ENCODE measurements around the gene B3GNT5. TPM values are rescaled to one million over a fixed set of nuclear protein-coding genes. Genes with fewer than 3 reads are reported as not detected.

The B3GNT5 gene
- total RNA-seq, 1 experiment from 2014 or later: 42.9 TPM

DNA sequence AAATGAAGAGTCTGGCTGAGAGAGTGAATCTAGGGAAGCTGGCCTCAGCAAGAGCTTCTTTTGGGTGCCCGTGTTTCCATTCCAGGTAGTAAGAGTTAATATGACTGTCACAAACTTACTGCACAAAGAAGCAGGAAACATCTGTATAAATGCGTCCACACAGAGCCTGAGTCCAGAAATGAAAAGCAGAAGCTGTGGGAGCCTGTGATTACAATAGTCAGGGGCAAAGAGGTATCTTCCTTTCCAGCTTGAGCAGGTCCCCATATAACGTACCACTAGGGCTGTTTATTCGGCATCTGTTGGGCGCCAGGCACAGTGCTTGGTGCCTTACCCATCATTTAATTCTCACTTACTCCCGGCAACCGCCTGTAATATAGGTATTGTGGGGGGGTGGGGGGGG, 40.5 kb upstream of the B3GNT5 start:
- intact Hi-C loops (cut with micrococcal nuclease; ENCODE audit: unreplicated experiment): no loop called here
- TF ChIP-seq CTCF (IDR thresholded peaks at IDR 0.05; ENCODE audit: unreplicated experiment): no peak

GRCh38 chr3:183213415-183214276, 39.4 kb upstream of the B3GNT5 start:
- Mint-ChIP-seq H3K27ac (ENCODE audit: unreplicated experiment) (no peak overlapping the region), H3K36me3 (ENCODE audit: insufficient read depth, unreplicated experiment) (no peaks in the 10 kb centered on the region), H3K27me3 (ENCODE audit: unreplicated experiment) (no peaks in the 10 kb centered on the region), H3K9me3 (ENCODE audit: low read depth, unreplicated experiment) (no peaks in the 10 kb centered on the region), H3K4me1 (ENCODE audit: low read depth, unreplicated experiment) (peaks cover 14% of the 10 kb centered on the region), H3K4me3 (ENCODE audit: low read depth, unreplicated experiment) (no peak overlapping the region)
- no TSS peak for BruUV-seq (replicated peaks)
- TF ChIP-seq CTCF (IDR thresholded peaks at IDR 0.05; ENCODE audit: unreplicated experiment): no peak
- DNase-seq: no peak
- intact Hi-C loops (cut with micrococcal nuclease; ENCODE audit: unreplicated experiment): no loop called here
- CTCF ChIA-PET: no interaction called here

More for the DNA sequence above, 40.5 kb upstream of the B3GNT5 start:
- H3K36me3 Mint-ChIP-seq (ENCODE audit: insufficient read depth, unreplicated experiment): no peaks in the 10 kb centered on the region
- H3K27me3 Mint-ChIP-seq (ENCODE audit: unreplicated experiment): no peaks in the 10 kb centered on the region
- no peak overlapping the region for H3K27ac Mint-ChIP-seq (ENCODE audit: unreplicated experiment)
- H3K4me3 Mint-ChIP-seq (ENCODE audit: low read depth, unreplicated experiment): no peak overlapping the region
- CTCF ChIA-PET: no interaction called here
- DNase-seq: no peak
- peaks cover 14% of the 10 kb centered on the region for H3K4me1 Mint-ChIP-seq (ENCODE audit: low read depth, unreplicated experiment)
- no TSS peak for BruUV-seq (replicated peaks)
- no peaks in the 10 kb centered on the region for H3K9me3 Mint-ChIP-seq (ENCODE audit: low read depth, unreplicated experiment)

GRCh38 chr3:183214277-183214612, 38.8 kb upstream of the B3GNT5 start:
- H3K27me3 Mint-ChIP-seq (ENCODE audit: unreplicated experiment): no peaks in the 10 kb centered on the region
- DNase-seq: no peak
- no peak for TF ChIP-seq CTCF (IDR thresholded peaks at IDR 0.05; ENCODE audit: unreplicated experiment)
- H3K4me3 Mint-ChIP-seq (ENCODE audit: low read depth, unreplicated experiment): no peak overlapping the region
- H3K36me3 Mint-ChIP-seq (ENCODE audit: insufficient read depth, unreplicated experiment): no peaks in the 10 kb centered on the region
- H3K4me1 Mint-ChIP-seq (ENCODE audit: low read depth, unreplicated experiment): peaks cover 14% of the 10 kb centered on the region
- BruUV-seq (replicated peaks): no TSS peak
- CTCF ChIA-PET: no interaction called here
- no peaks in the 10 kb centered on the region for H3K9me3 Mint-ChIP-seq (ENCODE audit: low read depth, unreplicated experiment)
- no peak overlapping the region for H3K27ac Mint-ChIP-seq (ENCODE audit: unreplicated experiment)
- intact Hi-C loops (cut with micrococcal nuclease; ENCODE audit: unreplicated experiment): no loop called here

DNA sequence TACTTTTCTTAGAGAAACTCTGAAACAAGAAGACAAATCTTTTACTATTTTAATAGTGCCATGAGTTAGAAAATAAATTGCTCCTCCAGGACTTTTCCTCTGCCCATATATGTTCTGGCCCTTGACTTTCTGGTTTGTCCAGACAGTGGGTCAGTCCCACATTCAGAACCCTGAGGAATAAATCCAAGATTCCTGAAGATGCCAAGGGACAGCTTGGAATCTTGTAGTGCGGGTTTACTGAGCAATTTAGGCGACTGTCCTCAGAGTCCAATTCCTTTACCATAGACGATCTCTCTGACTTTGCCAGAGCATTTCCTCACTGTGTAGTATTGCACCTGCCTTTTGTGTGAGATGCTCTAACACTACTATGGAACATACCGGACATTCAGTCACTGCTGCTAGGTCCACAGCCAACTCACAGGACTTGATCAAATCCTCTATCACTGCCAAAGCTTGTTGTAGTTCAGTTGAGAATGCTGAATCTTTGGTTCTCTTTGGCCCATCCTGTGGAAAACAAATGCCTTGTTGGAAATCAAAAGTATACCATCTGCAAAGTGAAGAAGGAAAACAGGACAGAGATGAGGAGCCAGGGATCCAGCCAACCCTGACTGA, 37.4 kb upstream of the B3GNT5 start:
- H3K9me3 Mint-ChIP-seq (ENCODE audit: low read depth, unreplicated experiment): no peaks in the 10 kb centered on the region
- no peak overlapping the region for H3K4me3 Mint-ChIP-seq (ENCODE audit: low read depth, unreplicated experiment)
- CTCF ChIA-PET: interaction anchor here (0.6 kb wide), 1 partner anchor 66 kb away, joined by 4 read pairs; no protein-coding TSS in a partner anchor
- peaks cover 10% of the 10 kb centered on the region for H3K4me1 Mint-ChIP-seq (ENCODE audit: low read depth, unreplicated experiment)
- H3K36me3 Mint-ChIP-seq (ENCODE audit: insufficient read depth, unreplicated experiment): no peaks in the 10 kb centered on the region
- no peak overlapping the region for H3K27ac Mint-ChIP-seq (ENCODE audit: unreplicated experiment)
- no peak for DNase-seq
- no peaks in the 10 kb centered on the region for H3K27me3 Mint-ChIP-seq (ENCODE audit: unreplicated experiment)
- TF ChIP-seq CTCF (IDR thresholded peaks at IDR 0.05; ENCODE audit: unreplicated experiment): no peak
- BruUV-seq (replicated peaks): no TSS peak
- intact Hi-C loops (cut with micrococcal nuclease; ENCODE audit: unreplicated experiment): no loop called here
